Posterior vena cava (tissue), 2 donors: ENCODE data around the gene RAB27B. TPM values are rescaled to one million over a fixed set of nuclear protein-coding genes. Genes with fewer than 3 reads are reported as not detected.
"Not testable (repeated sequence)": the region's sequence is repeated elsewhere in the genome, so short reads cannot be mapped to it uniquely, and the experiment has no call there.

Experiments used
- DNase-seq: peaks from one replicate; pipeline ENCODE4 v3.0.0-alpha.2; 2020; ENCODE audit warnings: low spot score
- intact Hi-C, 2 donors: fragments of 100-400 bp; cut with DNase I; formaldehyde crosslinking; loops; one replicate each; pipeline versions ENCODE4 v1.14.1 to v1.14.2; 2022 to 2023
- total RNA-seq, 2 donors: library from RNA; stranded (reverse); fragmentation: NEBNext Ultra II Directional; extraction: Animal tissue kit (Norgen Biotek cat#: 25700); gene quantifications; one replicate each; pipeline ENCODE4 v1.2.1, GENCODE V29; 2021
- donor health status: DM: yes; HTN: yes; CAD: no.
- donor health status: DM: yes; HTN: yes; CAD: no.

RAB27B gene
- total RNA-seq, 2 donors from 2014 or later, result 0.33 to 1.2 TPM

GRCh38 chr18:54813305-54813704 lies 15.0 kb upstream of the RAB27B start:
- no peak for DNase-seq
- intact Hi-C loops, result no loop called here

GRCh38 chr18:54813977-54814565 lies 14.2 kb upstream of the RAB27B start:
- intact Hi-C loops, result no loop called here

GRCh38 chr18:54815086-54815485 lies 13.2 kb upstream of the RAB27B start:
- intact Hi-C loops, result no loop called here
- DNase-seq, result no peak

More at GRCh38 chr18:54813977-54814565, 14.2 kb upstream of the RAB27B start:
- DNase-seq, result no peak

- DNase-seq, intact Hi-C loops: not testable (repeated sequence)
Measured at GRCh38 chr18:54820785-54821275, 7.4 kb upstream of the RAB27B start.

DNA sequence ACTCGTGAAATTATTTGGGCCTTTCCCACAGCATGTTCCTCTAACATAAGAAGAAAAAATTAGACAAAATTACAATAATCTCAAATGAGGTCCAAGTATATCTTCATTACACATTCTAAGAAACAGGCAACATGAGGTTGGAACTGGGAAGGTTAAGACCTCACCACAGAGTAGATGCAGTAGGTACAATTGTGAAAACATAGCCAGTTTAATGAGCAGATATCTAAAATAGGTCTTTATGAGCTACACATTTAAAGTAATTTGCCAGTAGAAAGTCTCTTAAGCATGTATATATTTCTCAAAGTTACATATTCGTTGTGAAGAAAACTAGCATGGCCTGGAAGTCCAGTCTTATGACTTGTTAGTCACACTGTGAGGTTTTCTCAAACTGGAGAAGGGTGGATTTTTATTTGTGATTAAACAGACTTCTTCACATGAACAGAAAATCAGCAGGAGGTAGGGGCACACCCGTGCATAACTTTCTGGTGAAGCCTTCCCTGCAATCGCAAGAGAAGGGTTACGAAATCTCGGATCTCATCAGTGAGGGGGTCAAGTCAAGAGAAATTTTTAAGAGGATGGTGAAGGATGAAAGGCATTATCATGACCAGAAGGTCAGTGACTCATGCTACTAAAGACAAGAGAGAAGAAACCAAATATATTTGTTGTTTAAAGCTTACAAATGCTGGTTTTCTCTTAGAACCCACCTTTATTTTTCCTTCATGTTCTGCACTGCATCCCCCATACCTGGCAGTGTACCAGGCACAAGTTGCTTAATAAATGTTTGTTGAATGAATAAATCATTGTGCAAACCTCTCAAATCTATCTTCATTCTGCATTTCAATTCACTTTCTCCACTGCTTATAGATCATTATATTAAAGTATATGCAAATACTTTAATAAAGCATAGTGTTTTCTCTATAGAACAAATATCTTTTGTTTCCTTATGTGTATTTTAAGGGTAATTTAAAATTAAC lies 5.1 kb upstream of the RAB27B start:
- intact Hi-C loops, result no loop called here
- no peak for DNase-seq

GRCh38 chr18:54824761-54825160 lies 3.5 kb upstream of the RAB27B start:
- intact Hi-C loops, result no loop called here
- no peak for DNase-seq

- no peak for DNase-seq
- intact Hi-C loops, result no loop called here
Measured at GRCh38 chr18:54825601-54826344, 2.5 kb upstream of the RAB27B start.

- DNase-seq, result no peak
- intact Hi-C loops, result no loop called here
Measured at GRCh38 chr18:54828986-54829385, 709 bp downstream of the RAB27B start.

- intact Hi-C loops, result no loop called here
- no peak for DNase-seq
Measured at GRCh38 chr18:54829856-54830255, 1.6 kb downstream of the RAB27B start.

DNA sequence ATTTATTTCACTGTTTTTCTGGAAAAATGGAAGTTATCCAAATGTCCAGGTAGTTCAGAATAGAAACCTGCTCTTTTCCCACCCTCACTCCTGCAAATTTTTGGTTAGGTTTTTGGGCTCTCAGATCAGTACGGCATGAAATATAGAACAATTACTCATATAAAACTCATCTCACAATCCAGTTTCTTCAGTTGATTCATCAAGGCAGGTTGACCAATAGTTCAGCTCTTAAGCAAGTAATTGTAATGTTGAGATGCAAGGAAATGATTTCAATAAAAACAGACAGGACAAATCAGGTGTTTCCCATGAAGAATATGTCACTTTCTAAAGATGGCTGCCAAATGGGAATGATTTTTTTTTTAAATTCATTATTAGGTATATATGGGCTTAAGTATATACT lies 2.0 kb downstream of the RAB27B start:
- intact Hi-C loops, result no loop called here
- DNase-seq, result no peak

DNA sequence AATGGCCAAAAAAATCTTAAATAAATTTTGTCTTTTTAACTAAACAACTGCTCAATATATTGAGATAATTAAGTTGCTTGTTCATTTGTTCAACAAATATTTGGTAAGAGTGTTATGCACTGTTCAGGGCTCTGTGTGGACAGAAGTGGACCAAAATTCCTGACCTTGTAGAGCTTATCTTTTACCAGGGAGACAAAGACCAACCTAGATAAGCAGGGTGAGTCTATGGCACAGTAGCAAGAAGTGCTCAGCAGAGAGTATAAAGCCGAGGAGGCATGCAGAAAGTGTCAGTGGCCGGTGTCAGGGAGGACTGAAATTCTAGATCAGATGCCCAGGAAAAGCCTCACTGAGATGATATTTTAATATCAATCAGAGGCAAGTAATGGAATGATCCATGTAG lies 2.6 kb downstream of the RAB27B start:
- intact Hi-C loops, result no loop called here
- DNase-seq, result no peak

DNA sequence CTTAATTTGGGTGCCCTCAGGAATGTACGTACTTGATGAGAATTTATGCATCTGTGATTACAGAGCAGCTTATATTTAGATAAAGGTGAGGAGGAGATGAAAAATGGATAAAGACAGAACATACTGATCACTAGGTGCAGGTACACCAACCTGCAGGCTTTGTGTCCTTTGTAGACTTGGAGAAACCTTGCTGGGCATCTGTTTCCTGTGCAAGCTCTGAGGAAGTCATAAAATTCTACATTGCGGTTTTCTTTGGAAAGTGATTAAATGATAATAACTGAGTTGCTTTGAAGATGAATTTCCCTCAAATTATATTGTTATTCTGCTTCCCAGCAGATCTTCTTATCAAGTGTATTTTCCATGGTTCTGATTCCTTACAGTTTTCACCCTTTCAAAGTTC lies 7.7 kb downstream of the RAB27B start:
- intact Hi-C loops, result no loop called here
- no peak for DNase-seq

GRCh38 chr18:54843314-54843713 lies 15.0 kb downstream of the RAB27B start:
- DNase-seq, result no peak
- intact Hi-C loops, result no loop called here

DNA sequence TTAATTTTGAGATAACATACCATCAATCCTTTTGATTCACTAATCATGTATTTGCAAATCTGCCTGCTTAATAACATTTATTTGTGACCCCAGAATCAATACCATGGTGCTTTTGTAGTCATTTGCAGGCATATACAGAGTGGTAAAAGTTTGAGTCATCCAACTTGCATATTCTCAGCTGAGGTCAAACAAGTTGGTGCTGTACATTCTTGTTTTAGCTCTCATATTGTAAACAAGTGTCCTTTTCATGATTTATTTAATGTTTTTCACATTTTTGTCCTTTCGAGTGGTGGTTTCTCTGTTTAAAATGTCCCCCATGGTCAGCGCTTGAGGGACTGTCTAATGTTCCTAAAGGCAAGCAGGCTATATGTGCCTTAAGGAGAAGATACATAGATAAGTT lies 17.5 kb downstream of the RAB27B start:
- no peak for DNase-seq

GRCh38 chr18:54848121-54848520 lies 19.8 kb downstream of the RAB27B start:
- DNase-seq, result no peak
- intact Hi-C loops, result no loop called here

More for the DNA sequence above, 17.5 kb downstream of the RAB27B start:
- intact Hi-C loops, result no loop called here

DNA sequence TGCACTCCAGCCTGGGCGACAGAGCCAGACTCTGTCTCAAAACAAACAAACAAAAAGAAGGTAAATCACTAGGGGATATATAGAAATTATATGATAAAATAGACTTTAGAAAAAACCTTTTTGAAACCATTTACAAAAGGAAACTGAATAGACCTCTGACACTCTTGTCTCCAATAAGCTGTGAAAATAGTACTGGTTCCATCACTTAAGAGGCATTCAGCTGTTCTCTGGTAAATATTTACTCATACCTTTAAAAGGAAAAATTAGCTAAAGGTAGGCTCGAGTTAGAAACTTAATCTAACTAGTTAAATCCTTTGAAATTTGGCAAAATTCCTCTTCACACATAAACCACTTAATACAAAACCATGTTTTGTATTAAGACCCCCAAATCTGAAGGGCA lies 21.4 kb downstream of the RAB27B start:
- DNase-seq, result no peak
- intact Hi-C loops, result no loop called here

GRCh38 chr18:54850598-54850997 lies 22.3 kb downstream of the RAB27B start:
- intact Hi-C loops, result no loop called here

DNA sequence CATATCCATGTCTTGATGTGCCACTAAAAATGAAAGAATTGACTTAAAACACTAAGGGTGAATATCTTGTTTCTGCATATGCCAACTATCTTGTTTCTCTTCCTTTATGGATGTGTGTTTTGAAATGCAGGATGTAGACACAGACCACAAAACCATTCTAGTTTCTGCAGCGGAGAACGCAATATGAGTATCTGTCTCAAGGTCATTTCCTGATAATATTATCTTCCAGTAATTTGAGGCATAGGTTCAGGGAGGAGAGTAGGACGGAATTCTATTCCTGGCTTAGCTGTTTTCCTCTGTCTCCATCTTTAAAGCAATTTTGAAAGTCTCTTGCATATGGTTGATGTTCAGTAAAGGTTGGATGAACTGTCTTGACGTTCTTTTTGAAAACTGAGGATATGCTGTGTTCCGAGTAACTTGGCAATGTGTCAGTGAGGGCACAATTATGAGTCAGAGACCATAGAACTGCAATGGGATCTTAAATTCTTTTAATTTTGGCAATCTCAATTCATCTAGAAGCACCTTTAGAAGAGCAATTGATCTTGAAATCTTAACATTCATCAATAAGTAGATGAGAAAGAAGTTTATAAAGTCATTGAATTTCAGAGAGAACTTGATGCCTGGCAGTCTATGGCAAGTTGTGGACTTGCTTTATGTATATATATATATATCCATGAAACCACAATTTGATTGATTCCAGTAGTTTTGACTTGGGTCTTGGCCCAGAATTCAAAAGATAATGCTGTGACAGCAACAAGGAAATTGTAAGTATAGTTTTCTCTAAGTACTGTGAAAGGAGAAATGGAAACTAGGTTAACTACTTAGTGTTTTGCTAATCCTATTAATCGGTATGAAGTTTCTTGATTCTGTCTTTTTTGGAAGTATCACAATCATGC lies 24.8 kb downstream of the RAB27B start:
- intact Hi-C loops, result no loop called here
- DNase-seq, result no peak

More at GRCh38 chr18:54850598-54850997, 22.3 kb downstream of the RAB27B start:
- no peak for DNase-seq

DNA sequence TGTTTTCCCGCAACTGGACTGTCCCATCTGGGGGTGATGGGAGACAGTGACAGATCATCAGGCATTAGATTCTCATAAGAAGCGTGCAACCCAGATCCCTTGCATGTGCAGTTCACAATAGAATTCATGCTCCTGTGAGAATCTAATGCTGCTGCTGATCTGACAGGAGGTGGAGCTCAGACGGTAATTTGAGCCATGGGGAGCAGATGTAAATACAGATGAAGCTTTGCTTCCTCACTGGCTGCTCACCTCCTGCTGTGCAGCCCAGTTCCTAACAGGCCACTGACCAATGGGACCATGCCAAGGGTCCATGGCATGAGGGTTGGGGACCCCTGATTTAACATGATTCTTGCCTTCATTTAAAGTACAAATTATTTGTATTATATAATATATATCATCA lies 26.8 kb downstream of the RAB27B start:
- intact Hi-C loops, DNase-seq: not testable (repeated sequence)
